ENCODE data around the gene AGK.

AGK gene

DNA sequence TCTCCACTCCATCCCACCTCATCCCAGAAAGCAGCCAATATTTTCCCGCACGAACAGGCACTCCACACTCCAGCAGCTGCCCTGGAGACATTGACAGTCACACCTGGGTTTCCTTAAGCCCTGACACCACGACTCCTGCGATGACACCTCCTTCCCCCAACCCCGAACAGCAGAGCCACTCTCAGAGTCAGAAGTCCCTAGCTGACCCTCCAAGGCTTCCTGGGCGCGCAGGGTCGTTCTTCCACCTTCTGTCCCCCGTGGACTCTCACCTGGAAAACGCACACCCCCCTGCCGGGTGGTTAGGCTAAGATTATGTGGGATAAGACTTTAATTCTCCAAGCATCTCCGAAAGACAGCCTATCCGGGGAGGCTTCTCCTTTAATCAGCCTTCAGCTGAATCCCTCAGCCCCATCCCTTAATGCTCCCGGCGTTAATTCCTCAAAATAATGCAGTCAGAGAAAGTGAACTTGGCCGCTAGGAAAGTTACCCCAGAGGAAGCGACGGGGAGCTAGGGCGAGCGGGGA, 149.7 kb downstream of the AGK start:
- TF ChIP-seq POLR2A (IDR thresholded peaks at IDR 0.05; ENCODE audit: extremely low read depth, insufficient read length) = no peak
- no peak for TF ChIP-seq MYC (IDR thresholded peaks at IDR 0.05; ENCODE audit: low read depth, low read length)
- TF ChIP-seq, protein P1, sequence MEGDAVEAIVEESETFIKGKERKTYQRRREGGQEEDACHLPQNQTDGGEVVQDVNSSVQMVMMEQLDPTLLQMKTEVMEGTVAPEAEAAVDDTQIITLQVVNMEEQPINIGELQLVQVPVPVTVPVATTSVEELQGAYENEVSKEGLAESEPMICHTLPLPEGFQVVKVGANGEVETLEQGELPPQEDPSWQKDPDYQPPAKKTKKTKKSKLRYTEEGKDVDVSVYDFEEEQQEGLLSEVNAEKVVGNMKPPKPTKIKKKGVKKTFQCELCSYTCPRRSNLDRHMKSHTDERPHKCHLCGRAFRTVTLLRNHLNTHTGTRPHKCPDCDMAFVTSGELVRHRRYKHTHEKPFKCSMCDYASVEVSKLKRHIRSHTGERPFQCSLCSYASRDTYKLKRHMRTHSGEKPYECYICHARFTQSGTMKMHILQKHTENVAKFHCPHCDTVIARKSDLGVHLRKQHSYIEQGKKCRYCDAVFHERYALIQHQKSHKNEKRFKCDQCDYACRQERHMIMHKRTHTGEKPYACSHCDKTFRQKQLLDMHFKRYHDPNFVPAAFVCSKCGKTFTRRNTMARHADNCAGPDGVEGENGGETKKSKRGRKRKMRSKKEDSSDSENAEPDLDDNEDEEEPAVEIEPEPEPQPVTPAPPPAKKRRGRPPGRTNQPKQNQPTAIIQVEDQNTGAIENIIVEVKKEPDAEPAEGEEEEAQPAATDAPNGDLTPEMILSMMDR (IDR thresholded peaks at IDR 0.05; ENCODE audit: low read depth, low read length) = no peak
- TF ChIP-seq, protein P2, sequence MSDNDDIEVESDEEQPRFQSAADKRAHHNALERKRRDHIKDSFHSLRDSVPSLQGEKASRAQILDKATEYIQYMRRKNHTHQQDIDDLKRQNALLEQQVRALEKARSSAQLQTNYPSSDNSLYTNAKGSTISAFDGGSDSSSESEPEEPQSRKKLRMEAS (IDR thresholded peaks at IDR 0.05; ENCODE audit: low read depth, low read length) = no peak
- peak; percentile 13 for DNase-seq (ENCODE audit: low read depth)
- peak overlapping the region; percentile 54 for H3K4me3 ChIP-seq (ENCODE audit: low read depth, low read length)

DNA sequence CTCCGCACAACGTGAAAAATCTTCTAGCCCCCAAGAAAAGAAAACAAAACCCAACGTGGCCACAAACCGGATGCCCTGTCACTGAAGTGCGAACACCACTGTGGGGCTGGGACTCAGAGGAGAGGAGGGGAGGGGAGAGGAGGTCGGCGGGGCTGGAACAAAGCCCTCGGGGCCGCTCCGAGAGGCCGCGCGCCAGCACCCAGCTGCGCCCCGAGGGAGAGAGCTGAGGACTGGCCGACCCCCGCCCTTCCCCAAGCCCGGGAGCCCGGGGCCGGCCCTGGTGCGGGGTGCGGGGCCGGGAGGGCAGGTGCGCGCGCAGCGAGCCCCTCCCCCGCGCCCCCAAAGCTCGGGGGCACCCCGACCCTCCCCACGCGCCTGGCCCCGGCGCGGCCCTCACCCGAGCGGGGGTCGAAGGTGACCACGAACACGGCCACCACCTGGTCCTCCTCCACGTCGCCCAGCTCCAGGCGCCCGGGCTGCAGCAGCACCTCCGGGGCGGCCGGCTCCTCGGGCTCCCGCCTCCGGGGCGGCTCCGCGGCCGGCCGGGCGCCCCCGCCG, 150.4 kb downstream of the AGK start:
- DNase-seq (ENCODE audit: low read depth) = peak; percentile 84
- TF ChIP-seq POLR2A (IDR thresholded peaks at IDR 0.05; ENCODE audit: extremely low read depth, insufficient read length) (no peak), MYC (IDR thresholded peaks at IDR 0.05; ENCODE audit: low read depth, low read length) (no peak)
- TF ChIP-seq, protein P2 (IDR thresholded peaks at IDR 0.05; ENCODE audit: low read depth, low read length) = no peak
- TF ChIP-seq, protein P1 (IDR thresholded peaks at IDR 0.05; ENCODE audit: low read depth, low read length) = no peak
- H3K4me3 ChIP-seq (ENCODE audit: low read depth, low read length) = peak overlapping the region; percentile 53

DNA sequence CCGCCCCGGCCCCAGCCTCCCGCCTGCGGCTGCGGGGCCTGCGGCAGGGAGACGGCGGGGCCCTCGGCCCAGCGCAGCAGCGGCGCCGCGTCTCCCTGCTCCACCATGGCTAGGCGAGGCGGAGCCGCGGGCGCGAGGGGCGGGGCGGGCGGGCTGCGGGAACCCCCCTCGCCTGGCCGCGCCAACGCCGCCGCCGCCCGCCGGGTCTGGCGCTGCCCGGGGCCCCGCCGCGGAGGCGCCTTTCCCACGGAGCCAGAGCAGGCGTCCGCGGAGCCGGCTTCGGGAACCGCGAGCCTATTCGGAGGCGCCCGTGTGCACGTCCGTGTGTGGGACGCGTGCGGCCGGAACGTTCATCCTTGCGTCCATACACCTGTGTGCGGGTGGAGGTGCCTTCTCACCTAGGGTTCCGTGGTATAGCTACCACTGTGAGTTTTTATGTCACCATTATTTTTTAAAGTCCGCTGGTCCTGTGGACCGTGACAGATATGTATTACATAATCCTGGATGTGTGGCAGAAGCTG, 150.9 kb downstream of the AGK start, which contains the start of gene DENND11:
Gene DENND11, minus strand, starts transcription at position 120 of the 521 bp plus-strand sequence. Its CDS starts 13 bp downstream, at position 107.
- peak; percentile 69 for DNase-seq (ENCODE audit: low read depth)
- TF ChIP-seq, protein P1 (IDR thresholded peaks at IDR 0.05; ENCODE audit: low read depth, low read length) = no peak
- TF ChIP-seq, protein P2 (IDR thresholded peaks at IDR 0.05; ENCODE audit: low read depth, low read length) = no peak
- TF ChIP-seq MYC (IDR thresholded peaks at IDR 0.05; ENCODE audit: low read depth, low read length) = no peak
- TF ChIP-seq POLR2A (IDR thresholded peaks at IDR 0.05; ENCODE audit: extremely low read depth, insufficient read length) = no peak
- H3K4me3 ChIP-seq (ENCODE audit: low read depth, low read length) = peak within 1 kb of the TSS; percentile 64

DNA sequence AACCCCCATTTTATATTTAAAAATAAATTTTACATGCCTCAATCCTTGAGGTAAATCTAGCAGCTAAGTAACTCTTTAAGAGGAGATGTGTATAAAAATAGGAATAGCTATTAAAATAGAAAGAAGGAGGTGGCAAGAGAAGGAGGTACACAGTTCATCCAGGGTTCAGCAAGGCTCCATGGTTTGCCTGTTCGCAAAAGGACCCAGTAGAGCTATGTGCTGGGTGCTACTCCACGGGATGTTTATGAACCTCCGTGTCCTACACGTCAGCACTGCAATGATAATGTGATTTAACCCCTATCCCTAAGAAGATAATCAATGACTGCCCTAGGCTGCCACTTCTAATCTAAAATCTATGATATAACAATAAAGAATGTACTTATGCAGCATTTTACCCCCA, 151.7 kb downstream of the AGK start:
- TF ChIP-seq, protein P2 (IDR thresholded peaks at IDR 0.05; ENCODE audit: low read depth, low read length) = no peak
- no peak for TF ChIP-seq POLR2A (IDR thresholded peaks at IDR 0.05; ENCODE audit: extremely low read depth, insufficient read length)
- TF ChIP-seq, protein P1 (IDR thresholded peaks at IDR 0.05; ENCODE audit: low read depth, low read length) = no peak
- no peak for TF ChIP-seq MYC (IDR thresholded peaks at IDR 0.05; ENCODE audit: low read depth, low read length)
- H3K4me3 ChIP-seq (ENCODE audit: low read depth, low read length) = no peak overlapping the region

DNA sequence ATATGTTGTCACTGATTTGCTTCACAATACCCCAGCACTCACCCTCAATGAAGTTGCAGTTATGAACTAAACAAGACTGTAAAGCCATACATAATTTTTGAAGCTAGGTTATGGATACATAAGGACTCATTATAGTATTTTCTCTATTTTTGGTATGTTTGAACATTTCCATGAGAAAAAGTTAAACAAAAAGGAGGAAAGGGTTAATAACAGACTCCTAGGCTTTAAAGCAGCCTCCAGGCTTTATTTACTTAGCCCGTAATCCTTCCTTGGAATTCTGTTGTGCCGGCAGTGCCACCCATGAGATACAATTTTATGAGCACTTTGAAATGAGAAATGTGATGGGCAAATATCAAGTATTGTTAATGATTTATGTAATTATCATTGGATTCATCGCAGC, 152.9 kb downstream of the AGK start:
- H3K4me3 ChIP-seq (ENCODE audit: low read depth, low read length) = no peak overlapping the region
- DNase-seq (ENCODE audit: low read depth) = no peak
- TF ChIP-seq, protein P1 (IDR thresholded peaks at IDR 0.05; ENCODE audit: low read depth, low read length) = no peak
- TF ChIP-seq POLR2A (IDR thresholded peaks at IDR 0.05; ENCODE audit: extremely low read depth, insufficient read length) = no peak
- TF ChIP-seq, protein P2 (IDR thresholded peaks at IDR 0.05; ENCODE audit: low read depth, low read length) = no peak
- no peak for TF ChIP-seq MYC (IDR thresholded peaks at IDR 0.05; ENCODE audit: low read depth, low read length)

More for the DNA sequence above, 151.7 kb downstream of the AGK start:
- no peak for DNase-seq (ENCODE audit: low read depth)
